Peyer's patch (tissue), 4 donors: ENCODE results near the gene KYAT1.
"Not testable (repeated sequence)": the region's sequence is repeated elsewhere in the genome, so short reads cannot be mapped to it uniquely, and the experiment has no call there.

Source experiments
- POLR2A ChIP-seq, 2 donors: fragments of 450-650 bp; IDR thresholded peaks; one replicate each; pipeline ENCODE4 v1.5.1; 2017; ENCODE audit warnings: antibody characterized with exemption in 2 of 2, mild to moderate bottlenecking in 2 of 2, moderate library complexity in 2 of 2
- TF ChIP-seq, protein P1 (sequence below), 6 experiments: fragments of 450-650 bp in 4 of 6; fragments of 200-600 bp in 2 of 6; sonication (generic) in 1 of 6; IDR thresholded peaks; one replicate each; pipeline ENCODE4 v1.5.1; 2017 to 2019; ENCODE audit warnings: antibody characterized with exemption in 6 of 6, mild to moderate bottlenecking in 3 of 6, moderate library complexity in 1 of 6

DNA sequence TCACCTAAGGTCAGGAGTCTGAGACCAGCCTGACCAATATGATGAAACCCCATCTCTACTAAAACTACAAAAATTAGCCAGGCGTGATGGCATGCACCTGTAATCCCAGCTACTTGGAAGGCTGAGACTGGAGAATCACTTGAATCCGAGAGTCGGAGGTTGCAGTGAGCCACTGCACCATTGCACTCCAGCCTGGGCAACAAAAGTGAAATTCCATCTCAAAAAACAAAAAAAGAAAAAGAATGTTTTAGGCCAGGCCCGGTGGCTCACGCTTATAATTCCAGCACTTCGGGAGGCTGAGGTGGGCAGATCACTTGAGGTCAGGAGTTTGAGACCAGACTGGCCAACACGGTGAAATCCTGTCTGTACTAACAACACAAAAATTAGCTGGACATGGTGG is 23.3 kb downstream of the KYAT1 start:
- TF ChIP-seq, protein P1, sequence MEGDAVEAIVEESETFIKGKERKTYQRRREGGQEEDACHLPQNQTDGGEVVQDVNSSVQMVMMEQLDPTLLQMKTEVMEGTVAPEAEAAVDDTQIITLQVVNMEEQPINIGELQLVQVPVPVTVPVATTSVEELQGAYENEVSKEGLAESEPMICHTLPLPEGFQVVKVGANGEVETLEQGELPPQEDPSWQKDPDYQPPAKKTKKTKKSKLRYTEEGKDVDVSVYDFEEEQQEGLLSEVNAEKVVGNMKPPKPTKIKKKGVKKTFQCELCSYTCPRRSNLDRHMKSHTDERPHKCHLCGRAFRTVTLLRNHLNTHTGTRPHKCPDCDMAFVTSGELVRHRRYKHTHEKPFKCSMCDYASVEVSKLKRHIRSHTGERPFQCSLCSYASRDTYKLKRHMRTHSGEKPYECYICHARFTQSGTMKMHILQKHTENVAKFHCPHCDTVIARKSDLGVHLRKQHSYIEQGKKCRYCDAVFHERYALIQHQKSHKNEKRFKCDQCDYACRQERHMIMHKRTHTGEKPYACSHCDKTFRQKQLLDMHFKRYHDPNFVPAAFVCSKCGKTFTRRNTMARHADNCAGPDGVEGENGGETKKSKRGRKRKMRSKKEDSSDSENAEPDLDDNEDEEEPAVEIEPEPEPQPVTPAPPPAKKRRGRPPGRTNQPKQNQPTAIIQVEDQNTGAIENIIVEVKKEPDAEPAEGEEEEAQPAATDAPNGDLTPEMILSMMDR (IDR thresholded peaks at IDR 0.05) = not testable (repeated sequence)
- not testable (repeated sequence) for TF ChIP-seq POLR2A (IDR thresholded peaks at IDR 0.05)
